ENCODE measurements around the gene C1QTNF1. TPM values are rescaled to one million over a fixed set of nuclear protein-coding genes. Genes with fewer than 3 reads are reported as not detected.

The C1QTNF1 gene
- total and polyA plus RNA-seq, 2 donors (not counting 3 experiments of a cell fraction or from before 2014, with no cell fraction given) = 2.5 to 4.0 TPM

DNA sequence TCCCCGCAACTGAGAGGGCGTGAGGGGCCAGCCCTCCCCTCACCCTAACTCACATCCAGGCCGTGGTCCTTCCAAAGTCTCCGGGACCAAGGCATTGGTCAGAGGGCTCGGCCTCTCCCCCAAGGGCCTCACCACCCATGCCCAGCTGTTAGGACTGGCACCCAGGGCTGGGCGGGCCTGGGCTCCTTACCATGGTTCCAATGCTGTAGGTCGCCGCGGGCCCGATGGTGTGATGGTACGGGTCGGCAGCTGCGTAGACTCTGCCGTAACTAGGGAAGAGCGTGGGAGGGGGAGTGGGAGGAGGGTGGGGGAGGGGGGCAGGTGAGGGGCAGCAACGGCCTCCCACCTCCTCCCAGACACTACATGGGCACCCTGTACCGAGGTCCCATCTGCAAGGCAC is 70.3 kb downstream of the C1QTNF1 start:
- Histone ChIP-seq H3K27me3 (ENCODE audit: control insufficient read depth in 2 of 2, insufficient read depth in 2 of 2, low read length in 2 of 2) (peaks cover 9 to 10% of the 10 kb centered on the region in 2 experiments), H3K9ac (replicated peaks; ENCODE audit: extremely low read depth, insufficient read depth, low read length) (no peak overlapping the region), H3K4me3 (replicated peaks in 1 of 3; ENCODE audit: insufficient read depth in 1 of 3, low read depth in 1 of 3, low read length in 3 of 3) (no peak overlapping the region), H3K9me1 (replicated peaks; ENCODE audit: control insufficient read depth, extremely low read depth, insufficient read depth, low read length) (no peaks in the 10 kb centered on the region), H3K36me3 (ENCODE audit: control insufficient read depth in 2 of 2, extremely low read depth in 1 of 2, insufficient read depth in 2 of 2, low read length in 2 of 2) (no peaks in the 10 kb centered on the region), H3K9me3 (replicated peaks; ENCODE audit: control insufficient read depth, insufficient read depth, low read length) (no peaks in the 10 kb centered on the region), H3K4me1 (ENCODE audit: control insufficient read depth, extremely low read depth, insufficient read depth, low read length) (no peaks in the 10 kb centered on the region), H3K79me2 (ENCODE audit: control insufficient read depth, insufficient read depth, low read length) (no peaks in the 10 kb centered on the region), H4K20me1 (replicated peaks; ENCODE audit: control insufficient read depth, extremely low read depth, insufficient read depth, low read length) (no peaks in the 10 kb centered on the region), H3K4me2 (ENCODE audit: insufficient read depth, low read length) (no peak overlapping the region), H3K27ac (ENCODE audit: insufficient read depth, low read depth, low read length) (no peak overlapping the region), H2AFZ (ENCODE audit: low read depth, low read length) (no peak overlapping the region)
- POLR2A ChIA-PET = no interaction called here
- no peak for FAIRE-seq
- dilution Hi-C loops (cut with MboI; ENCODE audit: extremely low pct_ligation_motif_present, low sequenced_read_pairs) = no loop called here
- intact Hi-C loops (cut with micrococcal nuclease) = no loop called here
- TF ChIP-seq, protein P1, sequence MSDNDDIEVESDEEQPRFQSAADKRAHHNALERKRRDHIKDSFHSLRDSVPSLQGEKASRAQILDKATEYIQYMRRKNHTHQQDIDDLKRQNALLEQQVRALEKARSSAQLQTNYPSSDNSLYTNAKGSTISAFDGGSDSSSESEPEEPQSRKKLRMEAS (IDR thresholded peaks at IDR 0.05; ENCODE audit: insufficient read depth, insufficient read length) = no peak
- TF ChIP-seq MYC (IDR thresholded peaks at IDR 0.05; ENCODE audit: low read depth, low read length) (no peak), EZH2 (IDR thresholded peaks at IDR 0.05; ENCODE audit: borderline replicate concordance, low read depth, low read length, severe bottlenecking) (no peak), FOS (IDR thresholded peaks at IDR 0.05; ENCODE audit: borderline replicate concordance, insufficient read depth, low read length) (no peak), POLR2A (IDR thresholded peaks at IDR 0.05; ENCODE audit: low read depth, low read length) (no peak), POLR2AphosphoS5 (IDR thresholded peaks at IDR 0.05; ENCODE audit: insufficient read depth, low read depth, low read length) (no peak), JUN (IDR thresholded peaks at IDR 0.05; ENCODE audit: borderline replicate concordance, insufficient read depth, insufficient read length, low read depth) (no peak), GATA2 (IDR thresholded peaks at IDR 0.05; ENCODE audit: insufficient read depth, insufficient read length, low read depth, low read length) (no peak)
- TF ChIP-seq, protein P2, sequence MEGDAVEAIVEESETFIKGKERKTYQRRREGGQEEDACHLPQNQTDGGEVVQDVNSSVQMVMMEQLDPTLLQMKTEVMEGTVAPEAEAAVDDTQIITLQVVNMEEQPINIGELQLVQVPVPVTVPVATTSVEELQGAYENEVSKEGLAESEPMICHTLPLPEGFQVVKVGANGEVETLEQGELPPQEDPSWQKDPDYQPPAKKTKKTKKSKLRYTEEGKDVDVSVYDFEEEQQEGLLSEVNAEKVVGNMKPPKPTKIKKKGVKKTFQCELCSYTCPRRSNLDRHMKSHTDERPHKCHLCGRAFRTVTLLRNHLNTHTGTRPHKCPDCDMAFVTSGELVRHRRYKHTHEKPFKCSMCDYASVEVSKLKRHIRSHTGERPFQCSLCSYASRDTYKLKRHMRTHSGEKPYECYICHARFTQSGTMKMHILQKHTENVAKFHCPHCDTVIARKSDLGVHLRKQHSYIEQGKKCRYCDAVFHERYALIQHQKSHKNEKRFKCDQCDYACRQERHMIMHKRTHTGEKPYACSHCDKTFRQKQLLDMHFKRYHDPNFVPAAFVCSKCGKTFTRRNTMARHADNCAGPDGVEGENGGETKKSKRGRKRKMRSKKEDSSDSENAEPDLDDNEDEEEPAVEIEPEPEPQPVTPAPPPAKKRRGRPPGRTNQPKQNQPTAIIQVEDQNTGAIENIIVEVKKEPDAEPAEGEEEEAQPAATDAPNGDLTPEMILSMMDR (IDR thresholded peaks at IDR 0.05; ENCODE audit: extremely low read depth in 1 of 2, insufficient read depth in 1 of 2, low read depth in 1 of 2, low read length in 2 of 2) = no peak
- CTCF ChIA-PET = interaction anchor here (1.3 to 4.0 kb wide), 4 partner anchors 294 to 614 kb away, joined by 3 to 28 read pairs (median 8); no protein-coding TSS in a partner anchor
- BruUV-seq (replicated peaks) = no TSS peak
- no peak for DNase-seq (ENCODE audit: low read depth, low spot score)
